Measurements from ENCODE around the gene ROBO1.
"Not testable (repeated sequence)": the region's sequence is repeated elsewhere in the genome, so short reads cannot be mapped to it uniquely, and the experiment has no call there.

The ROBO1 gene

DNA sequence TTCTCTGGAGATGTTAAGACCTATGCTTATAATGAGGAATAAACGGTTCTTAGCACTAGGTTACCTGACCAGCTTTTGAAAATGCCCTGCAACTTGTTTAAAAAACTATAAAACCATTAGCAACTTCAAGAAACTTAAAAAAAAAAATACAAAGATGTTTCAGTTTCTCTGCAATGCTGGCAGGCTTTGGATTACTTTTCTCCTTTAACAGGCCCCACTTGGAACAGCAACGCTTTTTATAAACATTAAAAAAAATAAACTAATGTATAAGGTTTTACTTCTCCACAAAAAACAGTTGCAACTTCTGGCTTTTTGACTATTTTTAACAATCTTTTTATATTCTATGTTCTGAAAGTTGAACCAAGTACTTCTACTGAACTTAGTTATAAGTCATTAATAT is 1006.7 kb downstream of the ROBO1 start:
- Histone ChIP-seq H3K4me3 (no peak overlapping the region), H3K9me3 (peaks cover 11% of the 10 kb centered on the region), H3K27me3 (no peaks in the 10 kb centered on the region), H3K4me2 (no peak overlapping the region), H4K20me1 (no peaks in the 10 kb centered on the region; the same call in 1 of the 2 replicates), H3K36me3 (peaks cover 17% of the 10 kb centered on the region), H3K9ac (no peak overlapping the region), H3K4me1 (peaks cover 6% of the 10 kb centered on the region), H3K27ac (no peak overlapping the region)
- no peak for TF ChIP-seq Cebpa-rat (IDR thresholded peaks at IDR 0.05)

DNA sequence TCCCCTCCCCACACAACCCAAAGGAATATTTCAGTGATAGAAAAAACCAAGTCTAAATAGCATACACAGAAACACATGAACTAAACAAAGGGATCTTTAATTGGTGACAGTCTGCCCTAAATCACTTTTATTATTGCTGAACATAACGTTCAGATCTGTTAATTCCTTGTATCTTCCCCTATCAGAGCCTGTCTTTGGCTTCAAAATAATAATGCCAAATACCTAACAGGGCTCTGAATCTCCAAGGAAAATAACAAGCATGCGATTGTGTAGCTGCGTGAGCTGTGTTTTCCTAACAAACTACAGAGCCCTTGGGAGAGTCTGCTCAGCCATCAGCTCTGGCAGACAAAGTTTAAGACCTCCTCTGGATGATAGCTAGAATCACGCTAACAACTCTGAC is 1010.1 kb downstream of the ROBO1 start:
- peaks cover 26% of the 10 kb centered on the region for H3K36me3 ChIP-seq
- H3K9me3 ChIP-seq: peaks cover 14% of the 10 kb centered on the region
- H3K4me1 ChIP-seq: peaks cover 1% of the 10 kb centered on the region; the same call in 1 of the 2 replicates
- no peak overlapping the region for H3K27ac ChIP-seq
- H3K9ac ChIP-seq: no peak overlapping the region
- no peak overlapping the region for H3K4me3 ChIP-seq
- peaks cover 9% of the 10 kb centered on the region; the same call in 1 of the 2 replicates for H4K20me1 ChIP-seq
- H3K4me2 ChIP-seq: no peak overlapping the region
- no peak for TF ChIP-seq Cebpa-rat (IDR thresholded peaks at IDR 0.05)
- H3K27me3 ChIP-seq: no peaks in the 10 kb centered on the region

DNA sequence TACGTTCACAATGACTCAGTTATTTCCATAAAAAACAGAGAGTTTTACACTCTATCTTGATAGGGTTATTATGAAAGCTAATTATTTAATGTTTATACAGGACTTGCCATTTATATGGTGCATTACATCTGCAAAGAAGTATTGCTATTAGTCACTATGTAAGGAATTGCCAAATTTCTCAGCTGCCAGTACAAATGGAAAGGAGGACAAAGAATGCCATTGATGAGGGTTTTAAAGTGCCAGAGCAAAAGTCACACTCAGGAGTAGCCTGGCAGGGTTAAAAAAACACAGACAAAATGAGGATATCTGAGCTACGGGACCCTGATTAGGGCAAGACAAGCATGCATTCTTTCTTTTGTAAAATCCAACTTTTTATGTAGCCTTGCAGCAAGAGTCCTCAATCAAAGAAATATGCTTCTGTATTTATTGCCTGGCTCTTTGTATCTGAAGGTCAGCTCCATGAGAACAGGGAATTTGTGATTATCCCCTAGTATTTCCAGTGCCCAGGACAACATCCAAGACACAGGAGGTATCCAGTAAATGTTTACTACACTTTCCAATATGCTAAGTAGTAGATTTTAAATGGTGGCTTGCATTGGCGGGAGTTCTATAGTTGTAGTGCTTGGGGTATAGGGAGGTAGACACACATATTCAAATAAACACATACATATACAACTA is 1013.6 kb downstream of the ROBO1 start:
- Histone ChIP-seq H3K27ac (no peak overlapping the region), H4K20me1 (peaks cover 9% of the 10 kb centered on the region; the same call in 1 of the 2 replicates), H3K4me1 (no peaks in the 10 kb centered on the region), H3K4me3 (no peak overlapping the region), H3K9ac (no peak overlapping the region), H3K27me3 (no peaks in the 10 kb centered on the region), H3K9me3 (peaks cover 3% of the 10 kb centered on the region; the same call in 1 of the 2 replicates), H3K4me2 (no peak overlapping the region), H3K36me3 (peaks cover 14% of the 10 kb centered on the region)
- TF ChIP-seq Cebpa-rat (IDR thresholded peaks at IDR 0.05): no peak

GRCh38 chr3:78751266-78751665 is 1016.5 kb downstream of the ROBO1 start:
- Histone ChIP-seq H3K36me3 (peaks cover 16% of the 10 kb centered on the region), H3K4me2 (no peak overlapping the region), H3K9ac (no peak overlapping the region), H3K4me1 (no peaks in the 10 kb centered on the region), H3K4me3 (no peak overlapping the region), H3K9me3 (peaks cover 3% of the 10 kb centered on the region; the same call in 1 of the 2 replicates), H4K20me1 (0 out of 2 replicates have a peak, but pooled peaks cover 9% of the 10 kb centered on the region), H3K27ac (no peak overlapping the region), H3K27me3 (no peaks in the 10 kb centered on the region)
- TF ChIP-seq Cebpa-rat (IDR thresholded peaks at IDR 0.05): no peak

DNA sequence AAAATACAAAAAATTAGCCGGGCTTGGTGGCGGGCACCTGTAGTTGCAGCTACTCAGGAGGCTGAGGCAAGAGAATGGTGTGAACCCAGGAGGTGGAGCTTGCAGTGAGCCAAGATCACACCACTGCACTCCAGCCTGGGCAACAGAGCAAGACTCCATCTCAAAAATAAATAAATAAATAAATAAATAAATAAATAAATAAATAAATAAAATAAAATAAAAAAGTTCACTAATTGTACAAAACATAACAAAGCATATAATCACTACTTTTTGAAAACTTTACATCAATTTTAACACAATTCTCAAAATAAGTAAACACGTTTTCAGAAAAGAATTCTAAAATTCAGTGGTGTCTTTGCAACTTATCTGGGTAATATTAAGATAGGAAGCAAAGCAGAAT is 1017.5 kb downstream of the ROBO1 start:
- H3K4me3 ChIP-seq, H3K27me3 ChIP-seq, H3K9ac ChIP-seq, H3K27ac ChIP-seq, H4K20me1 ChIP-seq, H3K9me3 ChIP-seq, H3K4me2 ChIP-seq, H3K4me1 ChIP-seq: not testable (repeated sequence)
- peaks cover 22% of the 10 kb centered on the region for H3K36me3 ChIP-seq

DNA sequence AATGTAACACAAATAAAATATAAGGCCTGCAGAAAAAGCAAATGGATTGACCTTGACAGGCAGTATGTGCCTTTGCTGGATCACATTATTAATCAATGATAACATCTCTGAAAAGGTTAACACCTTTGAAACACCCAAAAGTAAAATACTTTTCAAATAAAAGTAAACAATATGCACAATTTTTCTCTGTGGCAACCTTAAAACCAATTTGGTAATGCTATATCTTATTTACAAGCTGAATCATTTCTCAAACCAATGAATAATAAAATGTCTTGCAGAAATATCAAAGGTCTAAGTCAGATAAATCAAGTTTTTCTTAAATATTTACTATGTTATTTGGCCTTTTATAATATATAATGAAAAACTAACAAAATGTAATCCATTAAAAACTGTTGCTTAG is 1018.7 kb downstream of the ROBO1 start:
- H3K27ac ChIP-seq: no peak overlapping the region
- no peaks in the 10 kb centered on the region for H3K27me3 ChIP-seq
- H3K36me3 ChIP-seq: peaks cover 24% of the 10 kb centered on the region
- H3K9ac ChIP-seq: no peak overlapping the region
- no peak overlapping the region for H3K4me3 ChIP-seq
- H4K20me1 ChIP-seq: 0 out of 2 replicates have a peak, but pooled peaks cover 2% of the 10 kb centered on the region
- no peaks in the 10 kb centered on the region for H3K9me3 ChIP-seq
- TF ChIP-seq Cebpa-rat (IDR thresholded peaks at IDR 0.05): no peak
- no peak overlapping the region for H3K4me2 ChIP-seq
- no peaks in the 10 kb centered on the region for H3K4me1 ChIP-seq

DNA sequence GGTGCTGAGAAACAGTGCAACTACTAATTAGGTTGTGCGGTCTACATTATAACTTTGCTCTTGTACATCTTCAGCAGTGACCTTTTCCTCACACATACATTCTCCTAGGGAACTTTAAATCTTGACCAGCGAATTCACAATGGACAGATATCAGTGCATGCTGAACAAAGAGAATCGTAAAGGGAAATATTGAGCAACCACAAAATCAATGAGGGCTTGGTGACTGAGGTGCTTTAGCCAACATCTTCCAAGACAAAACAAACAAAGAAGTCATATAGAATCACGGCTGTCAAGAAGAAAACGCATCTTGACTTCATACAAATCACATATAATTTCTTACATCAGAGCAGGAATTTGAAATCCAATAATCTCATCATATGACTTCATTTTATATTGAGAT is 1022.0 kb downstream of the ROBO1 start:
- Histone ChIP-seq H3K9me3 (no peaks in the 10 kb centered on the region), H3K4me2 (no peak overlapping the region), H3K4me1 (no peaks in the 10 kb centered on the region), H3K4me3 (no peak overlapping the region), H4K20me1 (no peaks in the 10 kb centered on the region), H3K27me3 (no peaks in the 10 kb centered on the region), H3K27ac (no peak overlapping the region), H3K9ac (no peak overlapping the region), H3K36me3 (peaks cover 35% of the 10 kb centered on the region)
- no peak for TF ChIP-seq Cebpa-rat (IDR thresholded peaks at IDR 0.05)

DNA sequence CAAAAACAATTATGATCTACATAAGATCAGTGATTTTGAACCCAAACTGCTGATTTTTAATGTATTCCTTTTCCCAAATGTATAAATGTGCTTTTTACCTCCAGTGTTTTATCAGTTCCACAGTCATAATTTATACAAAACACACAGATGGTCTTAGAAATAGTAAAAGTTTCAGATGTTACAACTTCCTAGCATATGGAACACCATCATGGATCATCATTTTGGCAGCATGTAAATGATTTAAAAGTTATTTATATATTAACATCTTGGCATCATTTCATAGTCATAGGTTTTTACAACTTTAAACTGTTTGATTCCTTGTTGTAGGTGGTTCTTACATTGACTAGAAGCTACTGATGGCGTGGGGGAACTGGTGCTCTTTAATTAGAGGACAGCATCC is 1025.3 kb downstream of the ROBO1 start:
- Histone ChIP-seq H3K9ac (no peak overlapping the region), H3K4me2 (no peak overlapping the region), H4K20me1 (no peaks in the 10 kb centered on the region), H3K27ac (no peak overlapping the region), H3K9me3 (no peaks in the 10 kb centered on the region), H3K36me3 (peaks cover 39% of the 10 kb centered on the region), H3K27me3 (no peaks in the 10 kb centered on the region), H3K4me3 (no peak overlapping the region), H3K4me1 (peaks cover 11% of the 10 kb centered on the region)
- no peak for TF ChIP-seq Cebpa-rat (IDR thresholded peaks at IDR 0.05)

GRCh38 chr3:78742041-78742440 is 1025.8 kb downstream of the ROBO1 start:
- no peak for TF ChIP-seq Cebpa-rat (IDR thresholded peaks at IDR 0.05)
- Histone ChIP-seq H3K4me2 (no peak overlapping the region), H3K9ac (no peak overlapping the region), H3K9me3 (no peaks in the 10 kb centered on the region), H3K27me3 (no peaks in the 10 kb centered on the region), H3K36me3 (peaks cover 40% of the 10 kb centered on the region), H3K27ac (no peak overlapping the region), H3K4me1 (peaks cover 11% of the 10 kb centered on the region), H4K20me1 (no peaks in the 10 kb centered on the region), H3K4me3 (no peak overlapping the region)

DNA sequence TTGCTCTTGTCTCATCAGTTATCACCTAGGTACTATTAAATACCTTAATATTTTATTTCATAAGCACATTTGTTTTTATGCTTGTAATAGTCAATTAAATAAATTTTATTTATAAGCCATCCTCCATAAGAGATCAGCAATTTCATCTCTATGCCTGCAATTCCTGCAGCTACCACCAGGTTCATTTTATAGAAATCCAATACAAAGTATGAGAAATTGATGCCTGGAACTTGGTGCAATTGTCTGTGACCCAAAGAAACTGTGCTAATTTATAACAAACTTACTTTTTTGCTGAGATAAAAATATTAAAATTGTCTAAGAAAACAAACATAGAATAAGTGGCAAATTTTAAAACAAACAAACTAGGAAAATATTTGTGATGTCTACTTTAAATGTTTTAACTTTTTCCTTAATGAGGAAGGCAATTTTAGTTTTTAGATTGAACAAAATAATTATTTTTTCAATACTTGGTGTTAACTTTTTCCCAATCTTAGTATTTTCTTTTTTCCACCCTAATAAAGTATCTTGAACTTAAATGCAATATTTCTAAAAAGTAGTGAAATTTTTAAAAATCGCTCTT is 1026.6 kb downstream of the ROBO1 start:
- Histone ChIP-seq H3K4me3 (no peak overlapping the region), H3K4me1 (peaks cover 11% of the 10 kb centered on the region), H3K9me3 (no peaks in the 10 kb centered on the region), H3K27ac (no peak overlapping the region), H4K20me1 (no peaks in the 10 kb centered on the region), H3K36me3 (peaks cover 37% of the 10 kb centered on the region), H3K9ac (no peak overlapping the region), H3K4me2 (no peak overlapping the region), H3K27me3 (no peaks in the 10 kb centered on the region)
- no peak for TF ChIP-seq Cebpa-rat (IDR thresholded peaks at IDR 0.05)

Measured in BLaER1 (cell line).